ENCODE measurements around the gene FOXL3.

- no peak for TF ChIP-seq CTCF (IDR thresholded peaks at IDR 0.05)
- TF ChIP-seq POLR2A (IDR thresholded peaks at IDR 0.05; ENCODE audit: low read depth), result no peak
- TF ChIP-seq EP300 (IDR thresholded peaks at IDR 0.05), result no peak
Measured at GRCh38 chr7:251446-252175, 38.4 kb upstream of the FOXL3 start.
